AG04449 (cell line): ENCODE data around the gene CYB561D2.

Experiments used
- CTCF ChIA-PET: fragments of 350-600 bp; formaldehyde crosslinking; extraction: SDS; loops from one replicate; lab custom pipeline; 2021; ENCODE audit warnings: antibody characterized with exemption; lab: Yijun Ruan, JAX
- POLR2A ChIA-PET: fragments of 400-600, 350-600 bp; formaldehyde crosslinking; extraction: SDS; loops from one replicate; lab custom pipeline; 2020; ENCODE audit warnings: antibody characterized with exemption, inconsistent platforms; lab: Yijun Ruan, JAX
- DNase-seq: peaks from one replicate; pipeline ENCODE4 v3.0.0-alpha.2; 2010; ENCODE audit warnings: low read depth, low spot score
- H3K4me3 ChIP-seq: 2 replicates; pipeline ENCODE4 v1.5.1; 2011; ENCODE audit warnings: low read depth, mild to moderate bottlenecking, control low read depth, low read length
- CTCF ChIP-seq: IDR thresholded peaks from one replicate; pipeline ENCODE4 v1.5.1; 2011; ENCODE audit warnings: mild to moderate bottlenecking, moderate library complexity, low read length, control low read depth, inconsistent platforms; ENCODE audit not compliant: insufficient read depth; ENCODE audit errors: missing control alignments

The CYB561D2 gene

GRCh38 chr3:50354850-50355249, 4.2 kb downstream of the CYB561D2 start:
- H3K4me3 ChIP-seq: no peak overlapping the region
- ChIA-PET POLR2A (no interaction called here), CTCF (interaction anchor here (2.6 to 16.7 kb wide), 3 partner anchors 11 to 261 kb away, joined by 12 to 473 read pairs (median 16); partner anchors contain the start of gene ZMYND10)
- TF ChIP-seq CTCF: no peak
- no peak for DNase-seq

- DNase-seq: no peak
- TF ChIP-seq CTCF: no peak
- H3K4me3 ChIP-seq: peak overlapping the region; percentile 99
- POLR2A ChIA-PET: no interaction called here
- CTCF ChIA-PET: interaction anchor here (0.8 to 16.7 kb wide), 4 partner anchors 8 to 259 kb away, joined by 4 to 473 read pairs (median 14); partner anchors contain the start of gene ZMYND10
Observed at GRCh38 chr3:50355829-50356552, 5.3 kb downstream of the CYB561D2 start.

GRCh38 chr3:50356553-50356952, 5.9 kb downstream of the CYB561D2 start:
- ChIA-PET POLR2A (interaction anchor here (1.0 to 1.4 kb wide), 3 partner anchors 16 to 213 kb away, joined by 3 to 4 read pairs (median 3); partner anchors contain the start of genes HEMK1 and RASSF1), CTCF (interaction anchor here (0.8 to 16.7 kb wide), 4 partner anchors 9 to 259 kb away, joined by 4 to 473 read pairs (median 14); partner anchors contain the start of gene ZMYND10)
- no peak for TF ChIP-seq CTCF
- DNase-seq: no peak
- peak overlapping the region; percentile 99 for H3K4me3 ChIP-seq

GRCh38 chr3:50357481-50357880, 6.8 kb downstream of the CYB561D2 start:
- TF ChIP-seq CTCF: no peak
- H3K4me3 ChIP-seq: peak overlapping the region; percentile 99
- CTCF ChIA-PET: interaction anchor here (2.5 to 16.7 kb wide), 3 partner anchors 9 to 258 kb away, joined by 12 to 473 read pairs (median 16); no protein-coding TSS in a partner anchor
- POLR2A ChIA-PET: interaction anchor here (1.0 to 1.4 kb wide), 3 partner anchors 17 to 212 kb away, joined by 3 to 4 read pairs (median 3); partner anchors contain the start of genes HEMK1 and RASSF1
- DNase-seq: no peak

GRCh38 chr3:50358355-50358910, 7.8 kb downstream of the CYB561D2 start:
- peak overlapping the region; percentile 99 for H3K4me3 ChIP-seq
- no peak for TF ChIP-seq CTCF
- ChIA-PET CTCF (no interaction called here), POLR2A (no interaction called here)
- no peak for DNase-seq
